Activated CD8-positive, alpha-beta memory T cell treated with anti-CD3 and anti-CD28 coated beads for 48 hours (primary cell): ENCODE measurements around the gene ST3GAL4.
A peak's percentile ranks its signal among the peaks of the same experiment; 100 is the strongest.
"Not testable (repeated sequence)": the region's sequence is repeated elsewhere in the genome, so short reads cannot be mapped to it uniquely, and the experiment has no call there.

ENCODE experiments used
- DNase-seq, 3 experiments: peaks; one replicate each; pipeline ENCODE4 v3.0.0-alpha.2; 2020; ENCODE audit warnings: low read depth in 2 of 3, low spot score in 2 of 3

ST3GAL4 gene

DNA sequence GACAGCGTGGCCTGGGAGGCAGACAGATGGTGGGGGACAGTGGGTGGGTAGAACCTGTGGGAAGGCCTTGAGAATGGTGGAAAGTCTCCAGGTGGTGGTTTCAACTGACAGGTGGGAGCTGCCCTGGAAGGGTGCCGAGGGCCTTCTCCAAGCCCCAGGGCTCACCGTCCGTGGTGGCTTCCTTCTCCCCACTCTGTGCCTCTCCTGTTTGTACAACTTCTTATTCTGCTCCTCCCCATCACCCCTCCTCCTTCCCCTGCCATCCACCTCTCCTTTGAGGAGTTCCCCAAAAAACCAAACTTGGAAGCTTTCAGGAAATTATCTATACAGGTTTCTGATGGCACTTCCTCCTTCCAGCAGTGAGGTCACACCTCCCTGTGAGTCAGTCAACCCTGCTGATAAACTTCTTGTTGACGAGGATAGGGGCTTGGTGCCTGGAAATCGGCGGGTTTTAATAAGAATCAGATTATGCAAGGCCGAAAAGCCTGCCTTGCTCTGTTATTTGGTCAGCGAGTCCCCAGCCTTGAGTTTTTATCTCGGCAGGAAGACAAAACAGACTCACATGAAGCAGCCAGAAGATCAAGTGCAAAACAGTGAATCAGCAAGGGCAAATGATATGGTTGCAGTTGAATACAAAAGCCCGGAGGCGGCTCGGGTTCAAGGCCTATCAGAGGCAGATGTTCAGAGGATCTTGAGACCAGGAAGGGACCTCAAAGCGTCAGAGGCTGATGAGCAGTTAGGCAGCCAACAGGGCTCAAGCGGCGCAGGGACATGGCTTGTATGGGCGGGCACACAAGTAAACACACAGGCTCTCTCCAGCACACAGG is 9.5 kb upstream of the ST3GAL4 start:
- no peak for DNase-seq

- DNase-seq, result no peak
Measured at GRCh38 chr11:126346586-126346940, 8.9 kb upstream of the ST3GAL4 start.

DNA sequence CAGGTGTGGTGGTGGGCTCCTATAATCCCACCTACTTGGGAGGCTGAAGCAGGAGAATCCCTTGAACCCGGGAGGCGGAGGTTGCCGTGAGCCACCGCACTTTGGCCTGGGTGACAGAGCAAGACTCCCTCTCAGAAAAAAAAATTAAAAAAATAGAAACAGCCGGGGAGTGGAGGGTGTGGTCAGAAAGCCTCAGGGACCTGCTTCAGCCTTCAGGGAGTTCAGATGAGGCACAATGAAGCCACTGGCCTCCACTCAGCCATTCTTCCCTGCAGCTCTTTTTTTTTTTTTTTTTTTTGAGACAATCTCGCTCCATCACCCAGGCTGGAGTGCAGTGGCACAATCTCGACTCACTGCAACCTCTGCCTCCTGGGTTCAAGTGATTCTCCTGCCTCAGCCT is 8.5 kb upstream of the ST3GAL4 start:
- DNase-seq, result not testable (repeated sequence)

- no peak for DNase-seq
Measured at GRCh38 chr11:126347751-126348668, 7.5 kb upstream of the ST3GAL4 start.

- no peak for DNase-seq
Measured at GRCh38 chr11:126348806-126349582, 6.5 kb upstream of the ST3GAL4 start.

- no peak for DNase-seq
Measured at GRCh38 chr11:126350836-126351235, 4.7 kb upstream of the ST3GAL4 start.

GRCh38 chr11:126352163-126352562 is 3.3 kb upstream of the ST3GAL4 start:
- DNase-seq, result no peak

GRCh38 chr11:126352934-126353801 is 2.3 kb upstream of the ST3GAL4 start:
- DNase-seq, result no peak

DNA sequence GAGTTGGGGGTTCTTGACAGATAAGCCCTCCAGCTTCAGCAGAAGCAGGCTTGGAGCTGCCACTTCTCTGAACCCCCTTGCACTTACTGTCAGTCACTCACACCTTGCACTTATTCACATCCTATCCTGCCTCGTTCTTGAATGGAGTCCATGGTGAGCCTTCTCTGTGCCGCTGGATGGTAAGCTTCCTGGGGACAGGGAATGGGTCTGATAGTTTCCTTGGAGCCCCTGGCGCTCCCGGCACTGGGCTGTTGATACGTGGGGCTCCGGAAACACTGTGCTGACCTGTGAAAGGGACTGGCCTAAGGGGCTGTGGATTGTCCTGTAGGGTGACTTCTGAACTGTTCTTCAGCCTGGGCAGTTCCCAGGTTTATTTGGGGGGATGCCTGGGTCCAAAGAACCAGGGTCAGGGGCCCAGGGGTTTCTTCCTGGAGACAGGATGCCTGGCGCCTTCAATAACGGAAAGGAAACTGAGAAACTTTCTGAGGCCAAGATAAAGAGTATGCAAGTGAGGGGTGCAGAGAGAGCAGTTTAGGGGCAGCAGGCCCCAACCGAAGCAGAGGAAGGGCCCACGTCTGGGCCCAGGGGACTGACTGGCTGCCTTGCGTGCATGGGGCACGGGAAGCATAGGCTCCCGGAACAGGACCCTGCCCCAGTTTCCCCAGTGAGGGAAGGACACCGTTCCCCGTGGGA is 709 bp upstream of the ST3GAL4 start:
- no peak for DNase-seq

DNA sequence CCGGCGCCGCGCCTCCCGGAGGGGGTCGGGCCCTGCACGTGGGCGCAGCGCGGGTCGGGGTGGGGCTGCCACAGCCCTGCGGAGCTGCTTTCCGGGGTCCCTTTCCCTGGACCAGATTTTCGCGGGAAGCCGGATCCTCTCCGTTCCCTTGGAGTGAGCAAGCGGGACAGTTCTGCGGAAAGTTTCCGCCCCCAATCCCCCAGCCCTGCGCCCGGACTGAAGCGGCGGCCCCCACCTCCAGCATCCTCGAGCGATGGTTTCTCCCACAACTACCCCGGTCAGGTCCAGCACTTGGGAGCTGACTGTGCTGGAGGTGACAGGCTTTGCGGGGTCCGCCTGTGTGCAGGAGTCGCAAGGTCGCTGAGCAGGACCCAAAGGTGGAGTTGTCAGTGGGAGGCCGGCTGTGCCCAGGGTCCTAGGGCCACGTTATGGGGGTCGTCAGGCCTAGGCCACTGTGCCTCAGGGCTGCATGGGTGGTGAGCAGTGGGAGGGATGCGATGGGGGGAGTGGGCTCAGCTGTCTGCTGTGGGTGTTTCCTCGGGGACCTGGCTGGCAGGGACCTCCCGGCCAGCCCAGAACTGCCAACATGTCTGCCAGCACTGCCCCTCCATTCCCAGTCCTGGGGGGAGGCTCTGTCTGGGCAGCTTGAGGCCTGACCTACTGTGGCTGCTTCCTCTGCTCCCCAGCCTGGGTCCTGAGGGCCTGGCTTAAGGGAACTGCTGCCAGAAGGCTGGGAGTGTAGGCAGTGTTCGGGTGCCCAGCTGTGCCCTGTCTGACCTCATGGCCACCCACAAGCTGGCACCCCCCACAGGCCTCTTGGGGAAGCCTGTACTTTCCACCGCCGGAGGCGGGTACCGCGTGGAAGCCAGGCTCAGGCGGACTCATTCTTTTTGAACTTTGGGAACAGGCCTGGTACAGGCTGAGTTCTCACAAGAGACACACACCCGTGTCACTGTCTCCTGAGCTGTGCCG is 726 bp downstream of the ST3GAL4 start:
- peak in 1 of 3 experiments; percentile 16 for DNase-seq

DNA sequence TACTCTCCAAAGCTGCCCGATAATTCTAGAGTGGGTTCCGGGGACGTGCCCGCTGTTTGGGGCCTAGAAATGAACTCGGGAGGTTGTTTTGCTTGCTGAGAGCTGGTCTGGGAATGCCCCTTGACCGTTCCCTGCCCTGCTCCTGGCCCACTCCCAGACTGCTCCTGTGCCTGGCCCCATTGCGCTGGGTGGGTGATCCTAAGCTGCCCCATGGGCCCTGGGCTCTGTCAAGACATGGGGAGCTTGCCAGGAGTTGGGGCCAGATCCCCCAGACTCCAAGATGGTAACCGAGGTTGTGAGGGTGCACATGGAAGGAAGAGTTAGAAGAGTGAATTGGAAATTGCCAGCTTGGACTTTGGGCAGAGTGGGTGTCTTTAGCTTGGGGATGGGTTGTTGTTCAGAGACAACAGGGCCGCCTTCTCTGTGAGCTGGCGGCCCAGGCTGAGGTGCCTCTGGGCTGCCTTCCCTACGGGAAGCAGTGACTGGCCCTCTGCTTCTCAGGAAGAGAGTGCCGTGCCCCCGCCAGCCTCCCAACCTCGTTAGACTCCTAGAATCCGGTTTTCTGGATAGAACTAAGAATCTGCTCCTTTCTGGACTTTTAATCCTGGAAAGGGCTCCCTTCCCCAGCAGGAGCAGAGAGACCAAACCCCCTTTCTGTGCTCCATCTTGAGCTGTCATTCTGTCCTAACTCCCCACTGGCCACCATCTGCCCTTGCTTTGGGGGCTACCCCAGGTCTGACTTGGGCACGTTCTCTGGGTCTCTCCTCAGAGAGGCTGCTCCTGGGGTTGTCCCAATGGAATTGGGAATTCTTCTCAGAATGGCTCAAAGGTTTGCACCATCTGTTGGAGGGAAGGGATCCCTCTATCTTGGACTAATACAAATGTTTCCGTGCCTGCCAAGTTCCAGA is 1.8 kb downstream of the ST3GAL4 start:
- no peak for DNase-seq

GRCh38 chr11:126357969-126358762 is 2.7 kb downstream of the ST3GAL4 start:
- DNase-seq, result no peak

GRCh38 chr11:126358763-126359160 is 3.3 kb downstream of the ST3GAL4 start:
- no peak for DNase-seq

DNA sequence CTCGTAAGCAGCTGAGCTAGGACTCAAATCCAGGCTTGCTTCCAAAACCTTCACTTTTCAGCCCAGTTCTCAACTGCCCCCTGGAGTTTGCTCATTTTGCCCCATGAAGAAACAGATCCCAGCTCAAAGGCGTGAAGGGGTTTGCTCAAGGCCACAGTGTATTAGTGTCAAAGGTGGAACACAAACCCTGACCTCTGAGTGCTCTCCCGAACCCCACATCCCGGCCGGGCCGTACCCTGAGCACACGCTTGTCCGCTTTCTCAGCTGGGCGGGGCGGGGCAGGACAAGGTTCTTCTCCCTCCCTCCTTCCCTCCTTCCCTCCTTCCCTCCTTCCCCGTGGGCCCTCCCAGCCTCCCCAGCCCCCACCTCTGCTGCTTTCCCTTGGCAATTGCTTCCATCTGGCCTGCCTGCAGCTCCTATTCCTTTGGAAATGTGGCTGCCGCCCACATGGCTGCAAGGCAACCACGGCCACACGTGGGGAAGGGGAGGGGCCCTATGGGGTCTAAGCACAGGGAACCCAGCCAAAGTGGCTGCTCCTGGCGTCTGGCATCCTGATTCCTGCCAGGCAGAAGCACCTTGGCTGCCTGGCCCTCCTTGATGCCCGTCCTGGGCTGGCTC is 4.1 kb downstream of the ST3GAL4 start:
- DNase-seq, result no peak

DNA sequence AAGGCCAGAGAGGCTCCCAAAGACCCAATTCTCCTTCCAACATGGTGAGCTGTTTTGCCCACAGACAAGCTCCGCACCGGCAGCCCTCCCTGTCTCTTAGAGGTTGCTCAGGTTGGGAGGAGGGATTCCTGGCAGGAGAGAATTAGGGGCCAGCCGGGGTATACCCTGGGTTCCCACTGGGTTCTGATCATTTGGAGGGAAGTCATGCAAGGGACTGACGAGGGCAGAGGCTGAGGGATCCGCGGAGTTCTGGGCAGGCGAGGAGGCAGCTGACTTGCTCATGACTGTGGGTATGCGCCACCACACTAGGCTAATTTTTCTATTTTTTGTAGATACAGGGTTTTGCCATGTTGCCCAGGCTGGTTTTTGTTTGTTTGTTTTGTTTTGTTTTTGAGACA is 4.6 kb downstream of the ST3GAL4 start:
- DNase-seq, result no peak

DNA sequence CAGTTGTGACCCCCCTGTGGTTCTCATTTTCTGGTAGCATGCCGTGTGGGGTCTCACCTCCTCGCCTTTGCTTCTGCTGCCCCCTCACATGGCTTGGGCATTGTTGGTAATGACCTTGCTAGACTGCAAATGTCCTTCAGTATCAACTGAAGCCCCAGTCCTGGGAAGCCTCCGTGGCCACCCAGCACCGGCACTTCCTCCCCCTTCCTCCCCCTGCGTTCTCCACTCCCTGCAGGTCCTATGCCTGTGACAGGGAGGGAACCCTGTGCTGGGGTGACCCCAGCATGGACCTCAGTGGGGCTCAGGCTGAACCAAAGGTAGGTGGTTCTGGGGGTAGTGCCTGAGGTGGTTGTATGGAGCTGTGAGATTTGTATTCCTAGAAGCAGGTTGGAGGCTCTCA is 5.9 kb downstream of the ST3GAL4 start:
- no peak for DNase-seq
